GM21390 (cell line): ENCODE measurements around the gene DYRK1A.

Source experiments
- ATAC-seq: cut with Tn5 transposase; IDR thresholded peaks from one replicate; pipeline ENCODE4 v1.9.1; 2021; ENCODE audit not compliant: unreplicated experiment

The DYRK1A gene

GRCh38 chr21:37447288-37447936 is 80.8 kb downstream of the DYRK1A start:
- no peak for ATAC-seq

DNA sequence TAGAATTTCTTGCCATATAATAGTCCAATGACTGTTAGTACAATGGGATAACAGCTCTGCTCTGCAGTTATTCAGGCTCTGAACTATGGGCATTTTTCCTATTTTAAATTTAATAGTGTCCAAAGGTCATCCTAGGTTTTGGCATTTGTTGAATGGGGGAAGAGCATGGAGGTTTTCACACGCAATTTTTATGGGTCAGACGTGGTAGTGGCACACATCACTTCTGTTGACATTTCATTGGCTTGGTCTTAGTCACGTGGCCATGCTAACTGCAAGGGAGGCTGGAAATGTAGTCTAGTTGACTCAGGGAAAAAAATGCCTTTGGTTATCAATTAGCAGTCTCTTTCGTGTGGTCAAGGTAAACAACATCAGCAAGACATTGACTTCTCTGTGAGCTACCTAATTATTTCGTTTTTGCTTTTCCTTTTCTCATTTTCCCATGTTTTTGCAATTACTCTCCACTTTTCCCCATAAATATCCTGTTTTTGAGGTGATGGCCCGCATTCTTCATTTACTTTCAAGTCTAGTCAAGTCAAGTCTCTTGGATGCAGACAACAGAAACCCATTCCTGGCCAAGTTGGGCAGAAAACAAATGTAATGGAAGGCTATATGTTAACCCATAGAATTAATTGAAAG is 82.8 kb downstream of the DYRK1A start:
- ATAC-seq, result no peak

DNA sequence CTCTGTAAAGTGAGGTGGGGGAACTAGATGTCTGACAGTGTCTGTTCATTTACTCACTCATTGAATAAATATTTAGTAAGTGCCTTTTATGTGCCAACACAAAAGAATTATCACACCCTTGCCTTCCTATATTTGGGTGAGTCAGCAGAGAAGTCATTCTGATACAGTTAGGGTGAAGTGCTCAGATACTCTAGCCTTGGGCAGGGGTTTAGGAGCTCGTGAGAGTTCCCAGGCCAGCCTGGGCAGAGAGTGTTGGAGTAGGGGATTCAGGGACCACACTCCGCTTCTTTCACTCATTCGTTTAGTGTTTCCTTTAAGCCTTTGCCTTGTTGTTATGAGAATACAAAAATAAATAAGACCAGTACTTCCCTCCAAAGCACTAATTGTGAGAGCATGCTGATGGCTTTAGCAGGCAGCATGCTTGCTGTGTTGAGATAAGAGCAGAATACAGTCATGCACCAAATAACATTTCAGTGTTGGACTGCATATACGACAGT is 83.9 kb downstream of the DYRK1A start:
- ATAC-seq, result no peak

GRCh38 chr21:37451446-37451845 is 84.9 kb downstream of the DYRK1A start:
- no peak for ATAC-seq

DNA sequence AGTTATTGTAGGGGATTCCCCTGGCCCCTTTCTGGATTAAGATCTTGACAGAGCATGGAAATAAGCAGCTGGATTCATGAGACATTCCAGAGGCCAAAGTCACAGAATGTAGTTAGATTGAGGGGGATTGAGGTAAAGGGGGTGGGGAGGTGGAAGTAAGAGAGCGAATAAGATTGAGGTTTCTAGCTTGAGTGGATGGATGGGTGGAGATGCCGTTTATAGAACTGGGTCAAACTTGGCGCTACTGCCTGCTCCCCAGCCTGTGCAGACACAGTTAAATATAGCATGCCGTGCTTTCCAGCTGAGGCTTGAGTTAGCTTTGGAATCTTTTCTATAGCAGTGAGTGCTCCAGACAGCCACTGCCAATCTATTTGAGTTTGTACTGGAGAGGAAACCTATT is 85.7 kb downstream of the DYRK1A start:
- no peak for ATAC-seq

DNA sequence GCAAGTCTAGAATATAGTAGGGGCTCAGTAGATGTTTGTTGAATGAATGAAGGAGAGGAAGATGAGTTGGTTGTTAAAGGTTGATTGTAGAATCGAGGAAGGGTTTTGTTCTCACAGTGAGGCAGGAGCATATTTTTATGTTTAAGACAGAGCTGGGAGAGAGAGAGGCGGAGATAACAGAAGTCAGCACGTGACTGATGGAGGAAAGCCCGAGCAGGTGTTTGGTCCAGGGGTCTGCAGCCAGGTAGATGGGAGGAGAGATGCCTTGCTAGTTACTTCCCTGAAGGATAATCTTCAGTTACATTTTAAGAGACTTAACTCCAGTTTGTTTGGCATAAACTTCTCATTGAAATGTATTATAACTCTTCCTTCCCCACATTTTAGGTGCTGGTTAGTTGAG is 86.8 kb downstream of the DYRK1A start:
- no peak for ATAC-seq

DNA sequence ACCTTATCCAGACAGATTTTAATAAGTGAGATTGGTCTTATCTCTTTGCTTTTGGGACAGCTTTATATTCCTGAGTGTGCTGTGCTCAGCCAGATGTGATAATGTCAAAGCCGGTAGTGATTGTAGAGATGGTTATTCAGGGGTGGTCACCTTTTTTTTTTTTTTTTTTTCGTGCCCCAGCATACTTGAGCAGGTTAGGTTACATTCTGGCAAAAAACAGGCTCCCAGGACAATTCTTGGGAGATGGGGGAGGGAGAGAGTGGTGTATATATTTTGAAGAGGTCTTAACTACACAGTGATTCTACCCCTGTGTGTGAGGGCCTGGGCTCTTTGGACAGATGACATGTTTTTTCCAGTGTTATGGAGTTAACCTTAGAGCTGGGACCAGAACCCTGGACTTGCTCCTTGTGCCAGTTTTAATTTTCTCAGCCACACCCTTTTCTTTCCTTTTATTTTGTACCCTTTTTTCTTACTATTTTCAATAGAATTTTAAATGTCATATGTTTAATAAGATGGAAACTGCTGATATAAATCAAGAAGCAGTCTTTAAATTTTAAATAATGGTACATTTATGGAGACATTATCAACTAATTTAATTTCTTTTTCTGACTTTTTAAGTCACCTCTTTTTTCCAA is 88.4 kb downstream of the DYRK1A start:
- ATAC-seq, result no peak

GRCh38 chr21:37455504-37455911 is 88.9 kb downstream of the DYRK1A start:
- no peak for ATAC-seq

- ATAC-seq, result no peak
These were observed 92.2 kb downstream of the DYRK1A start for GRCh38 chr21:37458669-37459276.

DNA sequence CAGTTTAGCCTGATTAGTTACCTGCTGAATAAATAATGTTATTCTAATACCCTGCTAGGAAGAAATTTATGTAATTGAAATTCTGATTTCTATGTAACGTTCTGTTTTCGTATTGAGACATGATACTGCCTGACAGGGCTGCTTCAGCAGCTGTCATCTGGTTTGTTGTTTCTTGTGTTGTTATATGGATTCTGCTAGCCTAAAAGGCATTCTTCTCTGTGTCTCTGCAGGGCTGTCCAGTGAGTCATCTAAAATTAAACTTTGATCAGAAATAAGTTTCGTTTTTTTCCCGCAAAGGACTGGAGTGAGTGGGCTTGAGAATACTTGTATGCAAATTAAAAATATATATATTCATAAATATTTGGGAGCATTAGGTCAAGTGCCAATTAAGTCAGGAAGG is 93.0 kb downstream of the DYRK1A start:
- ATAC-seq, result no peak

- ATAC-seq, result no peak
These were observed 93.6 kb downstream of the DYRK1A start for GRCh38 chr21:37460196-37460595.

DNA sequence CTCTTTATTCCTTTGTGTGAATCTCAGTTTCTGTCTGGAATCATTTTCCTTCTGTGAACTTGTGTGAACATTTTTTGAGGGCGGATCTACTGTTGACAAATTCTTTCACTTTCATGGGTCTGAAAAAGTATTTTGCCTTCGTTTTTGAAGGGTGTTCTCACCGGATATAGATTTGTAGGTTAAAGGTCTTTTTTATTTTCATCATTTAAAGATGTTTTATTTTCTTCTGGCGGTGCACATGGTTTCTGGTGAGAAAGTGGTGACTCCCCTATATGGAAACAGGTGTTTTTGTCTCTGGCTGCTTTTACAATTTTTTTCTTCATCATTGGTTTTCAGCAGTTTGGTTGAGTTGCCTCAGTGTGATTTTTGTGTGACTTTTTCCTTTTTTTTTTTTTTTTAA is 94.9 kb downstream of the DYRK1A start:
- ATAC-seq, result no peak

- ATAC-seq, result no peak
These were observed 95.7 kb downstream of the DYRK1A start for GRCh38 chr21:37462087-37462861.

GRCh38 chr21:37463083-37463801 is 96.7 kb downstream of the DYRK1A start:
- no peak for ATAC-seq

GRCh38 chr21:37467082-37467481 is 100.5 kb downstream of the DYRK1A start:
- ATAC-seq, result no peak

DNA sequence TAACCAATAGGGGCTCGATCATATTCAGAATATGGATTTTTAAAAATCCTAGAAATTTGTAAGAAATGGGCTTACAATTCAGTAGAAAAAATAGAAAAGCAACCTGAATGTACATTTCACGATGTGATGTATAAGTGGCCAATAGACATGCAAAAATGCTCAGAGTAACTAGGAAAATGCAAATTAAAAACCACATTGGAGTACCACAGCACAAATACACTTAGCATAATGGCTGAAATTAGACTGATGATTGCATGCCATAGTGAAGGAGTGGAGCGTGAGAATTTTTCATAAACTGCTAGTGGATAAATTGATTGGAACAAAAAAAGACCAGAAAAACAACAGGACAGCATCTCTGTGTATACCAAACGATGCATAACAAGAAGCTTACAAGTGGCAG is 102.3 kb downstream of the DYRK1A start:
- no peak for ATAC-seq

GRCh38 chr21:37469441-37469840 is 102.9 kb downstream of the DYRK1A start:
- ATAC-seq, result no peak

GRCh38 chr21:37472581-37472980 is 106.0 kb downstream of the DYRK1A start:
- no peak for ATAC-seq

DNA sequence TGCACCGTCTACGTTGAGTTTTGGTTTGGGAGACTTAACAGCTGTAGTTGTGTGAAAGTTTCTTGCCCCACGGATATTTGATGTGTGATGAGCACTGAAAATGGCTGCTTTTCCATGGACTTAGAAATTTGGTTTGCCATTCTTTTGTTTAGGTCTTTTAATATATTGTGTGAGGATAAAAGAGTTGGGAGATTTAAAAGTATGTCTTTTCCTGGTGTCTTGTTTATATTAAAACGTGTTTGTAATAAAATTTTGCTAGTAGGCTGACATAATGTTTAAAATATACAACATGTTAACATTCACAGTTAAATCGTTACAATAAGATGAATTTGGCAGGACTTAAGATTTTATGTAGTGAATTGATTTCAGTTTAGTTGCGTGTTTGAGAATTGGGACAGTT is 106.9 kb downstream of the DYRK1A start:
- ATAC-seq, result no peak

GRCh38 chr21:37474342-37474741 is 107.8 kb downstream of the DYRK1A start:
- no peak for ATAC-seq
